Stimulated activated CD4-positive, alpha-beta T cell treated with anti-CD3 and anti-CD28 coated beads, Interleukin-2, amount 100 ng/mL, for 48 hours (primary cell): Measurements from ENCODE around the gene ZDHHC19.
"Not testable (repeated sequence)": the region's sequence is repeated elsewhere in the genome, so short reads cannot be mapped to it uniquely, and the experiment has no call there.

Experiments
- DNase-seq, 2 donors: peaks; one replicate each; pipeline ENCODE4 v3.0.0-alpha.2; 2020

The ZDHHC19 gene

GRCh38 chr3:196202516-196202970 is 8.7 kb downstream of the ZDHHC19 start:
- no peak for DNase-seq

GRCh38 chr3:196198771-196199753 is 12.1 kb downstream of the ZDHHC19 start:
- DNase-seq, result no peak

- no peak for DNase-seq
Measured at GRCh38 chr3:196198081-196198675, 13.0 kb downstream of the ZDHHC19 start.

- DNase-seq, result no peak
Measured at GRCh38 chr3:196197524-196197923, 13.7 kb downstream of the ZDHHC19 start.

- no peak for DNase-seq
Measured at GRCh38 chr3:196195664-196196265, 15.4 kb downstream of the ZDHHC19 start.

- no peak for DNase-seq
Measured at GRCh38 chr3:196194542-196194915, 16.7 kb downstream of the ZDHHC19 start.

- no peak for DNase-seq
Measured at GRCh38 chr3:196193736-196194541, 17.3 kb downstream of the ZDHHC19 start.

GRCh38 chr3:196193133-196193735 is 18.0 kb downstream of the ZDHHC19 start:
- no peak for DNase-seq

- peak in 1 of 2 donors; percentile 18 for DNase-seq
Measured at GRCh38 chr3:196192524-196193051, 18.6 kb downstream of the ZDHHC19 start.

- DNase-seq, result peak; percentile 19 to 23
Measured at GRCh38 chr3:196192036-196192523, 19.1 kb downstream of the ZDHHC19 start.

GRCh38 chr3:196189566-196190347 is 21.4 kb downstream of the ZDHHC19 start:
- no peak for DNase-seq

GRCh38 chr3:196186651-196187573 is 24.3 kb downstream of the ZDHHC19 start:
- DNase-seq, result no peak

- no peak for DNase-seq
Measured at GRCh38 chr3:196184881-196185280, 26.3 kb downstream of the ZDHHC19 start.

- DNase-seq, result not testable (repeated sequence)
Measured at GRCh38 chr3:196184169-196184432, 27.1 kb downstream of the ZDHHC19 start.

- no peak for DNase-seq
Measured at GRCh38 chr3:196181127-196181546, 30.1 kb downstream of the ZDHHC19 start.

GRCh38 chr3:196180346-196180745 is 30.9 kb downstream of the ZDHHC19 start:
- DNase-seq, result no peak

GRCh38 chr3:196179380-196180308 is 31.6 kb downstream of the ZDHHC19 start:
- peak; percentile 66 to 70 for DNase-seq

GRCh38 chr3:196178993-196179379 is 32.2 kb downstream of the ZDHHC19 start:
- no peak for DNase-seq

GRCh38 chr3:196177967-196178366 is 33.2 kb downstream of the ZDHHC19 start:
- no peak for DNase-seq
